NCI-H2029 treated with DMSO at 0.1 percent for 48 hours (cell line): ENCODE measurements around the gene TXNRD1.
"Not testable (repeated sequence)": the region's sequence is repeated elsewhere in the genome, so short reads cannot be mapped to it uniquely, and the experiment has no call there.

Experiments used
- DNase-seq: peaks from one replicate; lab custom pipeline; 2025; lab: John Stamatoyannopoulos, UW

TXNRD1 gene

GRCh38 chr12:104304261-104305009 lies 88.9 kb downstream of the TXNRD1 start:
- DNase-seq = no peak

- DNase-seq = no peak
Observed at GRCh38 chr12:104305349-104305748, 89.8 kb downstream of the TXNRD1 start.

GRCh38 chr12:104306376-104306775 lies 90.8 kb downstream of the TXNRD1 start:
- no peak for DNase-seq

GRCh38 chr12:104306943-104307654 lies 91.5 kb downstream of the TXNRD1 start:
- DNase-seq = no peak

GRCh38 chr12:104307655-104308000 lies 92.0 kb downstream of the TXNRD1 start:
- DNase-seq = no peak

GRCh38 chr12:104309446-104309993 lies 93.9 kb downstream of the TXNRD1 start:
- no peak for DNase-seq

- no peak for DNase-seq
Observed at GRCh38 chr12:104310751-104311633, 95.4 kb downstream of the TXNRD1 start.

- no peak for DNase-seq
Observed at GRCh38 chr12:104312202-104312601, 96.6 kb downstream of the TXNRD1 start.

GRCh38 chr12:104312654-104313053 lies 97.1 kb downstream of the TXNRD1 start:
- DNase-seq = no peak

GRCh38 chr12:104313568-104314241 lies 98.1 kb downstream of the TXNRD1 start:
- no peak for DNase-seq

GRCh38 chr12:104314242-104314614 lies 98.6 kb downstream of the TXNRD1 start:
- DNase-seq = no peak

- no peak for DNase-seq
Observed at GRCh38 chr12:104315326-104316224, 100.0 kb downstream of the TXNRD1 start.

GRCh38 chr12:104316936-104317335 lies 101.4 kb downstream of the TXNRD1 start:
- no peak for DNase-seq

- no peak for DNase-seq
Observed at GRCh38 chr12:104317538-104318210, 102.1 kb downstream of the TXNRD1 start.

- no peak for DNase-seq
Observed at GRCh38 chr12:104319028-104319427, 103.4 kb downstream of the TXNRD1 start.

GRCh38 chr12:104319918-104320626 lies 104.5 kb downstream of the TXNRD1 start:
- DNase-seq = no peak

- no peak for DNase-seq
Observed at GRCh38 chr12:104320627-104321024, 105.0 kb downstream of the TXNRD1 start.

GRCh38 chr12:104321949-104322348 lies 106.4 kb downstream of the TXNRD1 start:
- no peak for DNase-seq

GRCh38 chr12:104322533-104322932 lies 107.0 kb downstream of the TXNRD1 start:
- DNase-seq = not testable (repeated sequence)
